Retinal pigment epithelial cell (primary cell): ENCODE measurements around the gene PRKCZ.
A peak's percentile ranks its signal among the peaks of the same experiment; 100 is the strongest.

Experiments
- DNase-seq: peaks from one replicate; pipeline ENCODE4 v3.0.0-alpha.2; 2010; ENCODE audit warnings: low read depth
- H3K4me3 ChIP-seq: 2 replicates; pipeline ENCODE4 v1.5.1; 2011; ENCODE audit warnings: mild to moderate bottlenecking, low read length, control low read depth, moderate library complexity
- TF ChIP-seq, protein P1 (sequence below): conservative IDR thresholded peaks from 2 replicates; pipeline ENCODE4 v1.5.1; 2011; ENCODE audit warnings: low read depth, low read length, control low read depth, inconsistent platforms

The PRKCZ gene

DNA sequence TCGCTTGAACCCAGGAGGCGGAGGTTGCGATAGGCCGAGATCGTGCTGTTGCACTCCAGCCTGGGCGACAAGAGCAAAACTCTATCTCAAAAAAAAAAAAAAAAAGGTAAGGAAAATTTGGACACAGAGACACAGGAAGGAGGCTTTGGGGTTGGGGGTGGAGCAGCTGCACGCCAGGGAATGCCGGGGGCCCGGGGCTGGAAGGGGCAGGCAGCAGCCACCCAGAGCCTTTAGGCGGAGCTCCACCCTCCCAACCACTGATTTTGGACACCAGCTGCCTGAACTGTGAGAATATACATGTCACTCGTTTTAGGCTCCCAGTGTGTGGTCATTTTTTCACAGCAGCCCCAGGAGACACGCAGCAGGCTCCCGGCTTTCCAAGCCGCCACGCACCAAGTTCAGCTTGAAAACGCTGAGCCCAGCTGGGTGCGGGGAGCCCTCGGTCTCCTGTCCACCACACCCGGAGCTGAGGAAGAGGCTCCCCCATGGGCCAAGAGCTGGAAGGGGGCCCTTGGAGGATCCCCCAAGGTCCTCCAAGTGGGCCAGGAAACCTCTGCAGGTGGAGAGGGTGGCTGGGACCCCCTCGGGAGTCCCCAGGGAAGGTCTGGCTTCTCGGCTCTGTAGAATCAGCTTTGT is 150.2 kb downstream of the PRKCZ start:
- TF ChIP-seq, protein P1, sequence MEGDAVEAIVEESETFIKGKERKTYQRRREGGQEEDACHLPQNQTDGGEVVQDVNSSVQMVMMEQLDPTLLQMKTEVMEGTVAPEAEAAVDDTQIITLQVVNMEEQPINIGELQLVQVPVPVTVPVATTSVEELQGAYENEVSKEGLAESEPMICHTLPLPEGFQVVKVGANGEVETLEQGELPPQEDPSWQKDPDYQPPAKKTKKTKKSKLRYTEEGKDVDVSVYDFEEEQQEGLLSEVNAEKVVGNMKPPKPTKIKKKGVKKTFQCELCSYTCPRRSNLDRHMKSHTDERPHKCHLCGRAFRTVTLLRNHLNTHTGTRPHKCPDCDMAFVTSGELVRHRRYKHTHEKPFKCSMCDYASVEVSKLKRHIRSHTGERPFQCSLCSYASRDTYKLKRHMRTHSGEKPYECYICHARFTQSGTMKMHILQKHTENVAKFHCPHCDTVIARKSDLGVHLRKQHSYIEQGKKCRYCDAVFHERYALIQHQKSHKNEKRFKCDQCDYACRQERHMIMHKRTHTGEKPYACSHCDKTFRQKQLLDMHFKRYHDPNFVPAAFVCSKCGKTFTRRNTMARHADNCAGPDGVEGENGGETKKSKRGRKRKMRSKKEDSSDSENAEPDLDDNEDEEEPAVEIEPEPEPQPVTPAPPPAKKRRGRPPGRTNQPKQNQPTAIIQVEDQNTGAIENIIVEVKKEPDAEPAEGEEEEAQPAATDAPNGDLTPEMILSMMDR = no peak
- no peak overlapping the region for H3K4me3 ChIP-seq
- no peak for DNase-seq

DNA sequence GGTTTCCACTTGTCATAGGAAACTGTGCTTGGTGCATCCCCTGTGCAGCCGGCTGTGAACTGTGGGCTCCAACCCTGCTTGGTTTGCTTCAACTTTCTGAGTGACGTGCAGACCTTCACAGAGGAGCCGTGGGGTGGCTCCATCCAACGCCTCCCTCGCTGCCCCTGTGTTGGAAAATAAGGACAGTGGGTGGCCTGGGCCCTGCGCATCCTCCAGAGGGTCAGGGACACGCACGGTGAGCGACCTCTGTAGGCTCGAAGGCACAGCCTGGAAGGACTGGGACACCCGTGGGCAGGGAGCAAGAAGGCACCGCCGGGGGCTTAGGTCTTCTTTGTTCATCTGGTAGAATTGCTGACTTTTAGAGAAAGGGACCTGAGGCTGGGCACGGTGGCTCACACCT is 150.9 kb downstream of the PRKCZ start:
- H3K4me3 ChIP-seq = no peak overlapping the region
- no peak for DNase-seq
- TF ChIP-seq, protein P1 = no peak

DNA sequence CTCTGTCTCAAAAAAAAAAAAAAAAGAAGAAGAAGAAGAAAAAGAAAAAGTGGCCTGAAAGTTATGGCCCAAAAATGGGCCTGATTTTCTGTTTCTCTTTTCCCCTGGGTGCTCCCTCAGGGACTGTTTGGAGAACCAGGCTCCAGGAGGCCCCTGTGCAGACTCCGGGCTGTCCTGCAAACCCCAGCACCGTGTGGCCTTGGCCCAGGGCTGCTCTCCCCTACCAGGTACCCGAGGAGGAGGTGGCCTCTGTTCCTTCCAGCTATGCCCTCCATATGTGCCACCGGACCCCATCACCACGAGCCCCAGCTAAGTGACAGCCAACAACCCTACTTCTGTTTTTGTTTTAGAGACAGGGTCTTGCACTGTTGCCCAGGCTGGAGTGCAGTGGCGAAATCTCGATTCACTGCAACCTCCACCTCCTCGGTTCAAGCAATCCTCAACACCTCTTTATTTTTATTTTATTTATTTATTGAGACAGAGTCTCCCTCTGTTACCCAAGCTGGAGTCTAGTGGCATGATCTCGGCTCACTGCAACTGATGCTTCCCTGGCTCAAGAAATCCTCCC is 151.9 kb downstream of the PRKCZ start:
- no peak overlapping the region for H3K4me3 ChIP-seq
- TF ChIP-seq, protein P1 = no peak
- no peak for DNase-seq

DNA sequence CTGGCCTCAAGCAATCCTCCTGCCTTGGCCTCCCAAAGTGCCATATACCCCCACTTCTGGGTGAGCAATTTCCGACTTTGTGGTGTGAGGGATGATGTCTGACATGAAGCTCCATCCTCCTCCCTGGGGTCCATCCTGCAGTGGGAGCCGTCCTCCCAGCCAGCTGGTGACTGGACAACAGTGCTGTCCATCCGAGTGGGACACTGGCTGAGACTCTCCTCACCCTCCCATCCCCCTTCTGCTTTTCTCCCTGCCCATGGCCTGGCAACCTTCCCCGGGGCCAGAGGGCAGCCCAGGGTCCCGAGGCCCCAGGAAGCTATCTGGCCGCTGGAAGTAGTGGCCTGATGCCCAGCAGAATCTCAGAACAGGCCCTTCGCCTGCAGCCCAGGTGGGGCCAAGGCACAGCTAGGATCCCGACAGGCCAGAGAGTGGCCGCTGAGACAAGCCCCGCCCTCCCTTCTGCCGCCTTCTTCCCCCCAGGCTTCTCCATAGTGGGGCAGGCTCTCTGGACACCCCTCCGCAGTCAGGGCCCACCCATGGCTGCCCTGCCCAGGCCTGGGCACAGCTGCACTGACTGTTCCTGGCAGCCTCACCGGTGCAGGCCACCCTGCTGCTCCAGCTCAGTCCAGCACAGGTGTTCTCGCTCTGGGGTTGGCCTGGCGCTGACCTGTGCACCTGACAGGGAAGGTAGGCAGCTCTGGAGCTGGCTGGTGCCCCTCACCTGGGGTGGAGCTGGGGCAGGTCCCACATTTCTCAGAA is 152.8 kb downstream of the PRKCZ start:
- no peak overlapping the region for H3K4me3 ChIP-seq
- TF ChIP-seq, protein P1 = no peak
- no peak for DNase-seq

DNA sequence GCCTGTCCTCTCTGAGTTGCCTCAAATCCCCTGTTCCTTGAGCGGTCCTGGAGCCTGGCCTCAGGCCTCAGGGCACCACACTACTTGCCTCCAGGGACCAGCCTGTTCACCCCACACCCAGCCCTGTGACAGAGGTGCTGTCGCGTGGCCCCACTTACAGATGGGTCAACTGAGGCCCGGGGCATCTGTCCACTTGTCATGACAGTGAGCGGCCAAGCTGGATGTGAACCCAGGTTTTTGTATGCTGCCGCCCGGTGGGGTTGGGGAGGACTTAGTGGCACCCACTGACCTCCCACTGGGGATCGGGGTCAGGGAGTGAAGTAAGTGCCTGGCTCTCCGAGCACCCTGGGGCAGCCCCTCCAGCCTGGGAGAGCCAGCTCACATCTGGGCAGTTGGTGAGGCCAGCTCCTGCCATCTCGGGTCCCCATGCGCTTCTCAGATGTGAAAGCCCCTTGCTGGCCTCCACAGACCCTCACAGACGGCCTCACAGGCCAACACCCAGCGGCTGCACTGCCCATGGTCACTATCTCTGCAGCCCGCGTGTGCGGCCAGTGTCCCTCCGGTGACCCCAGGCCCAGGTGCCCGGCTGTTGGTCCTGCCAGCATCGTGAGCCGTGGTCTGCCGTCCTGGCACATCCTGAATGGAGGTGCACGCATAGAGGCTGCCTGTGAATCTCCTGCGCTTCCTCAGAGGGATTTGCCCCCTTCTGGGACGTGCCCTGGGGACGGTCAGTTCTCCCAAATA is 153.6 kb downstream of the PRKCZ start:
- DNase-seq = no peak
- H3K4me3 ChIP-seq = peak overlapping the region; percentile 58
- TF ChIP-seq, protein P1 = no peak

DNA sequence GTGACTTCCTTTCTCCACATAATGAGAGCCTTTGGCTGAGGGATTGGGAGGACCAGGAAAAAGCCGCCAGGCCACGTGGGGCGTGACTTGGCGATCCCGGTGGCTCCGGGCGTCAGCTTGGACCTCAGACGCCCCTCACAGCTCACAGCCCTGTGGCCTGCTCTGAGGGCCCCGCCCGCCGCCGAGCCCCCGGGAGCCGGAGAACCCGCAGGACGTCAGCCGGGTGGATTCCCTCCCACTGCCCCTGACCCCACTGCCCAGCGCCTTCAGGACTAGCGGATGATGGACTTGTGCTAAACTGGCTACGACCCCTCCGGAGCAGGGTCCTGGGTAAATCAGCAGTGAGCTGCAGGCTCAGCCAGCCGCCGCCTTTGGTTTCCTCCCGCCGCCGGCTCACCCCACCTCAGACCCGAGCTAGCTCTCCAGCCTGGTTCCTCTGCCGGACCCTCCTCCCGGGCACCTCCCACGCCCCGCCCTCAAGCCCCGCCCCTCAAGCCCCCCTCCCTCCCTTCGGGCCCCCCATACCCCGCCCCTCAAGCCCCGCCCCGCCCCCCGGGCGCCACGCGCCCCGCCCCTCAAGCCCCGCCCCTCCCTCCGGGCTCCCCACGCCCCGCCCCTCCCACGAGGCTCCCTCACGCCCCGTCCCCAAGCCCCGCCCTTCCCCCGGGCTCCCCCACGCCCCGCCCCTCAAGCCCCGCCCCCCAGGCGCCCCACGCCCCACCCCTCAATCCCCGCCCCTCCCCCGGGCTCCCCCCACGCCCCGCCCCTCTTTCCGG is 154.4 kb downstream of the PRKCZ start:
- peak overlapping the region; percentile 58 for H3K4me3 ChIP-seq
- TF ChIP-seq, protein P1 = no peak
- DNase-seq = no peak
